HFFc6 (cell line): ENCODE measurements around the gene PRMT7. TPM values are rescaled to one million over a fixed set of nuclear protein-coding genes. Genes with fewer than 3 reads are reported as not detected.

Experiments
- DNase-seq: peaks from one replicate; pipeline ENCODE4 v3.0.0-alpha.2; 2018
- H3K27ac Mint-ChIP-seq: 2 replicates; pipeline ENCODE4 v1.8.0; 2020; ENCODE audit warnings: mild to moderate bottlenecking, mixed read lengths
- H3K27me3 Mint-ChIP-seq: 2 replicates; pipeline ENCODE4 v1.8.0; 2021; ENCODE audit warnings: mild to moderate bottlenecking, moderate library complexity, mixed read lengths; ENCODE audit not compliant: insufficient read depth
- H3K36me3 Mint-ChIP-seq: 2 replicates; pipeline ENCODE4 v1.8.0; 2021; ENCODE audit warnings: low read depth, mixed read lengths
- H3K4me1 Mint-ChIP-seq: 2 replicates; pipeline ENCODE4 v1.8.0; 2020; ENCODE audit warnings: low read depth, mixed read lengths
- H3K4me3 Mint-ChIP-seq: 2 replicates; pipeline ENCODE4 v1.8.0; 2020; ENCODE audit warnings: mild to moderate bottlenecking, moderate library complexity, mixed read lengths
- H3K9me3 Mint-ChIP-seq: 2 replicates; pipeline ENCODE4 v1.8.0; 2020; ENCODE audit warnings: mild to moderate bottlenecking, mixed read lengths
- CTCF ChIP-seq: fragments of 200-600 bp; sonication (generic); IDR thresholded peaks from 2 replicates; pipeline ENCODE4 v1.5.0; 2021; ENCODE audit warnings: antibody characterized with exemption, mild to moderate bottlenecking
- total RNA-seq, 6 experiments: library from RNA; stranded (reverse); fragmentation: NEBNext Ultra II Directional; extraction: Animal tissue kit (Norgen Biotek cat#: 25700); gene quantifications; 2 replicates in 1 of 6; 3 replicates in 5 of 6; pipeline ENCODE4 v1.2.3, GENCODE V29; 2021

PRMT7 gene
- total RNA-seq, 6 experiments from 2014 or later: 32.1 to 37.7 (median 36.4) TPM

GRCh38 chr16:68345958-68346635 is 35.3 kb downstream of the PRMT7 start:
- TF ChIP-seq CTCF: no peak
- Mint-ChIP-seq H3K36me3 (peaks cover 24% of the 10 kb centered on the region), H3K27ac (no peak overlapping the region), H3K9me3 (no peaks in the 10 kb centered on the region), H3K4me1 (no peaks in the 10 kb centered on the region), H3K4me3 (no peak overlapping the region), H3K27me3 (no peaks in the 10 kb centered on the region)
- no peak for DNase-seq

- Mint-ChIP-seq H3K4me1 (no peaks in the 10 kb centered on the region), H3K27me3 (no peaks in the 10 kb centered on the region), H3K27ac (no peak overlapping the region), H3K9me3 (no peaks in the 10 kb centered on the region), H3K4me3 (no peak overlapping the region), H3K36me3 (peaks cover 24% of the 10 kb centered on the region)
- no peak for TF ChIP-seq CTCF
- DNase-seq: no peak
Observed at GRCh38 chr16:68346892-68347480, 36.2 kb downstream of the PRMT7 start.

GRCh38 chr16:68347605-68348004 is 36.8 kb downstream of the PRMT7 start:
- Mint-ChIP-seq H3K27me3 (no peaks in the 10 kb centered on the region), H3K9me3 (no peaks in the 10 kb centered on the region), H3K4me1 (no peaks in the 10 kb centered on the region), H3K36me3 (peaks cover 24% of the 10 kb centered on the region), H3K27ac (no peak overlapping the region), H3K4me3 (no peak overlapping the region)
- TF ChIP-seq CTCF: no peak
- no peak for DNase-seq

- no peak for TF ChIP-seq CTCF
- Mint-ChIP-seq H3K4me3 (no peak overlapping the region), H3K27ac (no peak overlapping the region), H3K36me3 (peaks cover 24% of the 10 kb centered on the region), H3K9me3 (no peaks in the 10 kb centered on the region), H3K27me3 (no peaks in the 10 kb centered on the region), H3K4me1 (no peaks in the 10 kb centered on the region)
- DNase-seq: no peak
Observed at GRCh38 chr16:68348639-68349445, 38.0 kb downstream of the PRMT7 start.

GRCh38 chr16:68349838-68350410 is 39.1 kb downstream of the PRMT7 start:
- no peaks in the 10 kb centered on the region for H3K4me1 Mint-ChIP-seq
- peaks cover 22% of the 10 kb centered on the region for H3K36me3 Mint-ChIP-seq
- no peak overlapping the region for H3K27ac Mint-ChIP-seq
- no peaks in the 10 kb centered on the region for H3K9me3 Mint-ChIP-seq
- TF ChIP-seq CTCF: no peak
- no peak for DNase-seq
- no peaks in the 10 kb centered on the region for H3K27me3 Mint-ChIP-seq
- no peak overlapping the region for H3K4me3 Mint-ChIP-seq
